Thymus (tissue), 11 donors: ENCODE measurements around the gene SLC22A5. TPM values are rescaled to one million over a fixed set of nuclear protein-coding genes. Genes with fewer than 3 reads are reported as not detected.
"Not testable (repeated sequence)": the region's sequence is repeated elsewhere in the genome, so short reads cannot be mapped to it uniquely, and the experiment has no call there.

ENCODE experiments used
- DNase-seq, 9 donors: peaks; one replicate each; pipeline ENCODE4 v3.0.0-alpha.2; 2013; ENCODE audit warnings: low spot score in 9 of 9, low read depth in 6 of 9, missing footprints in 1 of 9
- H3K27ac ChIP-seq, 2 donors: one replicate each; pipeline ENCODE4 v1.5.1; 2013; ENCODE audit warnings: control low read depth in 1 of 2, low read depth in 1 of 2, low read length in 1 of 2, mild to moderate bottlenecking in 1 of 2, moderate library complexity in 1 of 2
- H3K27me3 ChIP-seq, 2 donors: one replicate each; pipeline ENCODE4 v1.5.1; 2013; ENCODE audit warnings: low read length in 1 of 2; ENCODE audit not compliant: control insufficient read depth in 2 of 2, insufficient read depth in 1 of 2
- H3K36me3 ChIP-seq, 2 donors: one replicate each; pipeline ENCODE4 v1.5.1; 2013; ENCODE audit warnings: low read length in 1 of 2, mild to moderate bottlenecking in 1 of 2, moderate library complexity in 1 of 2; ENCODE audit not compliant: control insufficient read depth in 2 of 2, insufficient read depth in 2 of 2
- H3K4me1 ChIP-seq, 2 donors: one replicate each; pipeline ENCODE4 v1.5.1; 2013; ENCODE audit warnings: low read length in 2 of 2; ENCODE audit not compliant: control insufficient read depth in 2 of 2, insufficient read depth in 2 of 2
- H3K4me3 ChIP-seq, 2 donors: one replicate each; pipeline ENCODE4 v1.5.1; 2013; ENCODE audit warnings: low read length in 2 of 2, control low read depth in 1 of 2, mild to moderate bottlenecking in 1 of 2
- H3K9me3 ChIP-seq, 2 donors: one replicate each; pipeline ENCODE4 v1.5.1; 2013; ENCODE audit warnings: low read length in 1 of 2, mild to moderate bottlenecking in 1 of 2; ENCODE audit not compliant: control insufficient read depth in 2 of 2, insufficient read depth in 1 of 2
- WGBS: extraction: QIAGEN DNeasy Blood & Tissue Kit; methylation state at CpG from one replicate; pipeline ENCODE4 v1.1.7; 2013; 5-methylcytosine and 5-hydroxymethylcytosine counted together
- polyA plus RNA-seq: library from polyadenylated mRNA; stranded (reverse); fragments of 200-250 nt; gene quantifications from one replicate; pipeline ENCODE4 v1.2.3, GENCODE V29; 2013
- total RNA-seq: library from RNA; stranded (reverse); fragments of 120-200 nt; gene quantifications from one replicate; pipeline ENCODE4 v1.2.4, GENCODE V29; 2013
- donor health status: healthy.

SLC22A5 gene
- total and polyA plus RNA-seq, 2 donors, result 1.4 to 25.4 TPM

- peaks cover 49 to 84% of the 10 kb centered on the region in 2 donors for H3K4me1 ChIP-seq
- H3K27me3 ChIP-seq, result no peaks in the 10 kb centered on the region
- DNase-seq, result no peak
- no peaks in the 10 kb centered on the region for H3K9me3 ChIP-seq
- peaks cover 2 to 32% of the 10 kb centered on the region in 2 donors for H3K36me3 ChIP-seq
- WGBS, result 91% methylated on average over 12 of the region's 12 CpGs
- no peak overlapping the region for H3K4me3 ChIP-seq
- peak overlapping the region in 1 of 2 donors; percentile 46 for H3K27ac ChIP-seq
These were observed 65.1 kb downstream of the SLC22A5 start for GRCh38 chr5:132434416-132435286.

- Histone ChIP-seq H3K27ac (peak overlapping the region in 1 of 2 donors; percentile 28), H3K9me3 (no peaks in the 10 kb centered on the region), H3K36me3 (peaks cover 2 to 25% of the 10 kb centered on the region in 2 donors), H3K27me3 (no peaks in the 10 kb centered on the region), H3K4me1 (peaks cover 47 to 84% of the 10 kb centered on the region in 2 donors), H3K4me3 (no peak overlapping the region)
- WGBS, result 100% methylated on average over 2 of the region's 2 CpGs
- DNase-seq, result no peak
These were observed 65.9 kb downstream of the SLC22A5 start for GRCh38 chr5:132435447-132435846.

- peak in 1 of 9 donors; percentile 13 for DNase-seq
- H3K27me3 ChIP-seq, result no peaks in the 10 kb centered on the region
- peaks cover 2 to 25% of the 10 kb centered on the region in 2 donors for H3K36me3 ChIP-seq
- H3K4me3 ChIP-seq, result no peak overlapping the region
- H3K27ac ChIP-seq, result peak overlapping the region in 1 of 2 donors; percentile 13
- peaks cover 49 to 82% of the 10 kb centered on the region in 2 donors for H3K4me1 ChIP-seq
- WGBS, result 87% methylated on average over 2 of the region's 2 CpGs
- H3K9me3 ChIP-seq, result no peaks in the 10 kb centered on the region
These were observed 66.4 kb downstream of the SLC22A5 start for GRCh38 chr5:132435886-132436285.

- Histone ChIP-seq H3K36me3 (peaks cover 2 to 22% of the 10 kb centered on the region in 2 donors), H3K27ac (peak overlapping the region; percentile 80 to 86), H3K4me3 (no peak overlapping the region), H3K27me3 (no peaks in the 10 kb centered on the region), H3K4me1 (peaks cover 52 to 83% of the 10 kb centered on the region in 2 donors), H3K9me3 (no peaks in the 10 kb centered on the region)
- 92% methylated on average over 3 of the region's 3 CpGs for WGBS
- DNase-seq, result no peak
These were observed 67.4 kb downstream of the SLC22A5 start for GRCh38 chr5:132436936-132437335.

GRCh38 chr5:132437604-132438266 is 68.2 kb downstream of the SLC22A5 start:
- Histone ChIP-seq H3K36me3 (peaks cover 2 to 16% of the 10 kb centered on the region in 2 donors), H3K4me3 (peak overlapping the region in 1 of 2 donors; percentile 11), H3K9me3 (no peaks in the 10 kb centered on the region), H3K27me3 (no peaks in the 10 kb centered on the region), H3K4me1 (peaks cover 56 to 85% of the 10 kb centered on the region in 2 donors), H3K27ac (peak overlapping the region; percentile 86 to 87)
- WGBS, result 25% methylated on average over 3 of the region's 3 CpGs
- DNase-seq, result peak in 7 of 9 donors; percentile 72 to 94 (median 85)

- WGBS, result 99% methylated on average over 3 of the region's 3 CpGs
- H3K9me3 ChIP-seq, H3K4me3 ChIP-seq, DNase-seq, H3K27me3 ChIP-seq: not testable (repeated sequence)
- Histone ChIP-seq H3K27ac (peak overlapping the region; percentile 86 to 87), H3K4me1 (peaks cover 56 to 87% of the 10 kb centered on the region in 2 donors), H3K36me3 (peaks cover 0 to 11% of the 10 kb centered on the region in 2 donors)
These were observed 68.7 kb downstream of the SLC22A5 start for GRCh38 chr5:132438267-132438645.

GRCh38 chr5:132438917-132439316 is 69.4 kb downstream of the SLC22A5 start:
- 85% methylated on average over 4 of the region's 4 CpGs for WGBS
- H3K4me3 ChIP-seq, result no peak overlapping the region

GRCh38 chr5:132439521-132440089 is 70.1 kb downstream of the SLC22A5 start:
- Histone ChIP-seq H3K9me3 (no peaks in the 10 kb centered on the region), H3K36me3 (peaks cover 0 to 18% of the 10 kb centered on the region in 2 donors), H3K27ac (peak overlapping the region; percentile 78 to 86), H3K4me1 (peaks cover 63 to 96% of the 10 kb centered on the region in 2 donors), H3K4me3 (no peak overlapping the region), H3K27me3 (no peaks in the 10 kb centered on the region)
- 36% methylated on average over 7 of the region's 7 CpGs for WGBS
- peak in 3 of 9 donors; percentile 67 to 83 (median 71) for DNase-seq

More at GRCh38 chr5:132438917-132439316, 69.4 kb downstream of the SLC22A5 start:
- no peaks in the 10 kb centered on the region for H3K27me3 ChIP-seq
- H3K9me3 ChIP-seq, result no peaks in the 10 kb centered on the region
- H3K36me3 ChIP-seq, result peaks cover 0 to 15% of the 10 kb centered on the region in 2 donors
- H3K27ac ChIP-seq, result peak overlapping the region; percentile 46 to 86
- DNase-seq, result no peak
- H3K4me1 ChIP-seq, result peaks cover 58 to 94% of the 10 kb centered on the region in 2 donors
